CD4-positive, alpha-beta T cell (primary cell): Measurements from ENCODE around the gene CCNE1. TPM values are rescaled to one million over a fixed set of nuclear protein-coding genes. Genes with fewer than 3 reads are reported as not detected.

Source experiments
- ATAC-seq: fragments of 200-7000 bp; cut with Tn5 transposase; one replicate; pipeline ENCODE4 v1.10.0; 2022; ENCODE audit warnings: mild to moderate bottlenecking; ENCODE audit not compliant: poor library complexity
- CTCF ChIA-PET: fragments of 350-600 bp; sonication (Branson Sonifier 250); formaldehyde crosslinking; loops from one replicate; lab custom pipeline; 2021; ENCODE audit warnings: antibody characterized with exemption, inconsistent platforms; lab: Charles Lee
- POLR2A ChIA-PET: fragments of 350-600 bp; sonication (Branson Sonifier 250); formaldehyde crosslinking; loops from one replicate; lab custom pipeline; 2021; ENCODE audit warnings: antibody characterized with exemption, inconsistent platforms; lab: Charles Lee
- DNase-seq, 14 experiments: peaks; one replicate each; pipeline ENCODE4 v3.0.0-alpha.2; 2013 to 2020; ENCODE audit warnings: mixed read lengths in 2 of 14
- H3K27ac ChIP-seq, 2 donors: one replicate each; pipeline versions ENCODE4 v1.5.1 to v1.7.0; 2013; ENCODE audit warnings: low read length in 2 of 2, low read depth in 1 of 2, mild to moderate bottlenecking in 1 of 2
- H3K27me3 ChIP-seq, 2 experiments: 1 replicate in 1 of 2; 2 replicates in 1 of 2; pipeline versions ENCODE4 v1.6.1 to v1.7.0; 2013; ENCODE audit warnings: low read length in 2 of 2, control low read depth in 1 of 2, mild to moderate bottlenecking in 1 of 2, moderate library complexity in 1 of 2; ENCODE audit not compliant: insufficient read depth in 2 of 2, control insufficient read depth in 1 of 2
- H3K36me3 ChIP-seq: one replicate; pipeline ENCODE4 v1.6.1; 2013; ENCODE audit warnings: low read length, control low read depth; ENCODE audit not compliant: insufficient read depth
- H3K4me1 ChIP-seq: one replicate; pipeline ENCODE4 v1.6.1; 2013; ENCODE audit warnings: low read length, control low read depth; ENCODE audit not compliant: insufficient read depth
- H3K4me3 ChIP-seq: one replicate; pipeline ENCODE4 v1.5.1; 2013; ENCODE audit warnings: mild to moderate bottlenecking, low read length, moderate library complexity
- H3K9me3 ChIP-seq, 2 experiments: 1 replicate in 1 of 2; 2 replicates in 1 of 2; pipeline versions ENCODE4 v1.6.1 to v1.7.0; 2013; ENCODE audit warnings: low read length in 2 of 2, mild to moderate bottlenecking in 2 of 2, control low read depth in 1 of 2, moderate library complexity in 1 of 2; ENCODE audit not compliant: control insufficient read depth in 1 of 2, insufficient read depth in 1 of 2
- H3K27ac Mint-ChIP-seq: one replicate; pipeline ENCODE4 v1.8.0; 2020; ENCODE audit warnings: mixed read lengths
- H3K27me3 Mint-ChIP-seq: one replicate; pipeline ENCODE4 v1.8.0; 2021; ENCODE audit warnings: mixed read lengths
- H3K36me3 Mint-ChIP-seq: one replicate; pipeline ENCODE4 v1.8.0; 2021; ENCODE audit warnings: low read depth, mixed read lengths
- H3K4me1 Mint-ChIP-seq: one replicate; pipeline ENCODE4 v1.8.0; 2021; ENCODE audit warnings: low read depth, mixed read lengths
- H3K4me3 Mint-ChIP-seq: one replicate; pipeline ENCODE4 v1.8.0; 2020; ENCODE audit warnings: mild to moderate bottlenecking, mixed read lengths
- H3K9me3 Mint-ChIP-seq: one replicate; pipeline ENCODE4 v1.8.0; 2020; ENCODE audit warnings: mixed read lengths
- CTCF ChIP-seq: fragments of 200-600 bp; IDR thresholded peaks from one replicate; pipeline ENCODE4 v1.8.0; 2022; ENCODE audit warnings: antibody characterized with exemption, mild to moderate bottlenecking
- intact Hi-C, 2 experiments: fragments of 100-400 bp; cut with DNase I in 1 of 2; cut with micrococcal nuclease in 1 of 2; formaldehyde crosslinking; loops; one replicate each; pipeline versions ENCODE4 v1.15.1 to v1.9.0; 2023 to 2025; cut with DNase I, micrococcal nuclease
- total RNA-seq, 174 experiments: library from RNA in 2 of 174; stranded (reverse) in 2 of 174; gene quantifications; one replicate each; pipeline ENCODE4 v1.2.3 and lab custom pipeline; 2021 to 2026

CCNE1 gene
- total RNA-seq, 2 experiments from 2014 or later: 4.9 to 5.6 TPM

- Mint-ChIP-seq H3K27me3 (no peaks in the 10 kb centered on the region), H3K9me3 (no peaks in the 10 kb centered on the region), H3K36me3 (peaks cover 8% of the 10 kb centered on the region), H3K27ac (peak overlapping the region; percentile 61), H3K4me3 (peak overlapping the region; percentile 42), H3K4me1 (peaks cover 35% of the 10 kb centered on the region)
- ATAC-seq (no peak), DNase-seq (no peak)
- H3K4me1 ChIP-seq: peaks cover 43% of the 10 kb centered on the region
- intact Hi-C loops: loop anchor here (5.0 to 10.0 kb wide), 3 partner anchors 104 to 626 kb away; partner anchors contain the start of genes UQCRFS1 (in 1 of the 2) and URI1 (in 1 of the 2)
- H3K4me3 ChIP-seq: no peak overlapping the region
- no peak for TF ChIP-seq CTCF
- H3K36me3 ChIP-seq: no peaks in the 10 kb centered on the region
- ChIA-PET CTCF (interaction anchor here (0.5 kb wide), 1 partner anchor 20 kb away, joined by 5 read pairs; no protein-coding TSS in a partner anchor), POLR2A (interaction anchor here (1.1 to 1.6 kb wide), 2 partner anchors 9 to 127 kb away, joined by 3 to 4 read pairs; no protein-coding TSS in a partner anchor)
- H3K27me3 ChIP-seq: no peaks in the 10 kb centered on the region
- H3K9me3 ChIP-seq: no peaks in the 10 kb centered on the region
- H3K27ac ChIP-seq: no peak overlapping the region
Observed at GRCh38 chr19:29841209-29841558, 29.4 kb downstream of the CCNE1 start.

GRCh38 chr19:29841559-29842367 is 30.0 kb downstream of the CCNE1 start:
- ChIA-PET CTCF (no interaction called here), POLR2A (no interaction called here)
- DNase-seq: no peak
- Histone ChIP-seq H3K4me1 (peaks cover 37% of the 10 kb centered on the region), H3K4me3 (no peak overlapping the region), H3K9me3 (no peaks in the 10 kb centered on the region), H3K27me3 (no peaks in the 10 kb centered on the region), H3K27ac (no peak overlapping the region), H3K36me3 (no peaks in the 10 kb centered on the region)
- peak overlapping the region; percentile 61 for H3K27ac Mint-ChIP-seq
- H3K27me3 Mint-ChIP-seq: no peaks in the 10 kb centered on the region
- ATAC-seq: no peak
- H3K4me3 Mint-ChIP-seq: peak overlapping the region; percentile 62
- peaks cover 34% of the 10 kb centered on the region for H3K4me1 Mint-ChIP-seq
- intact Hi-C loops: loop anchor here (5.0 to 10.0 kb wide), 3 partner anchors 103 to 627 kb away; partner anchors contain the start of genes UQCRFS1 (in 1 of the 2) and URI1 (in 1 of the 2)
- no peaks in the 10 kb centered on the region for H3K9me3 Mint-ChIP-seq
- TF ChIP-seq CTCF: no peak
- H3K36me3 Mint-ChIP-seq: peaks cover 8% of the 10 kb centered on the region

GRCh38 chr19:29842471-29843179 is 30.8 kb downstream of the CCNE1 start:
- H3K27ac Mint-ChIP-seq: peak overlapping the region; percentile 61
- ATAC-seq (no peak), DNase-seq (peak in 1 of 14 experiments; percentile 27)
- peaks cover 8% of the 10 kb centered on the region for H3K36me3 Mint-ChIP-seq
- Histone ChIP-seq H3K4me1 (peaks cover 29% of the 10 kb centered on the region), H3K27ac (no peak overlapping the region), H3K9me3 (no peaks in the 10 kb centered on the region), H3K36me3 (no peaks in the 10 kb centered on the region), H3K27me3 (no peaks in the 10 kb centered on the region), H3K4me3 (no peak overlapping the region)
- intact Hi-C loops: loop anchor here (5.0 to 10.0 kb wide), 3 partner anchors 102 to 628 kb away; partner anchors contain the start of genes UQCRFS1 (in 1 of the 2) and URI1 (in 1 of the 2)
- H3K4me3 Mint-ChIP-seq: peak overlapping the region; percentile 45
- no peaks in the 10 kb centered on the region for H3K27me3 Mint-ChIP-seq
- peaks cover 26% of the 10 kb centered on the region for H3K4me1 Mint-ChIP-seq
- no peak for TF ChIP-seq CTCF
- ChIA-PET POLR2A (interaction anchor here (1.1 to 4.0 kb wide), 5 partner anchors 11 to 171 kb away, joined by 3 to 52 read pairs (median 24); partner anchors contain the start of genes C19orf12, CCNE1 and URI1), CTCF (interaction anchor here (1.0 kb wide), 1 partner anchor 126 kb away, joined by 3 read pairs; no protein-coding TSS in a partner anchor)
- H3K9me3 Mint-ChIP-seq: no peaks in the 10 kb centered on the region
